ENCODE results near the gene CMC2. TPM values are rescaled to one million over a fixed set of nuclear protein-coding genes. Genes with fewer than 3 reads are reported as not detected.
A peak's percentile ranks its signal among the peaks of the same experiment; 100 is the strongest.

The CMC2 gene
- total RNA-seq, 1 donor = 18.5 TPM

DNA sequence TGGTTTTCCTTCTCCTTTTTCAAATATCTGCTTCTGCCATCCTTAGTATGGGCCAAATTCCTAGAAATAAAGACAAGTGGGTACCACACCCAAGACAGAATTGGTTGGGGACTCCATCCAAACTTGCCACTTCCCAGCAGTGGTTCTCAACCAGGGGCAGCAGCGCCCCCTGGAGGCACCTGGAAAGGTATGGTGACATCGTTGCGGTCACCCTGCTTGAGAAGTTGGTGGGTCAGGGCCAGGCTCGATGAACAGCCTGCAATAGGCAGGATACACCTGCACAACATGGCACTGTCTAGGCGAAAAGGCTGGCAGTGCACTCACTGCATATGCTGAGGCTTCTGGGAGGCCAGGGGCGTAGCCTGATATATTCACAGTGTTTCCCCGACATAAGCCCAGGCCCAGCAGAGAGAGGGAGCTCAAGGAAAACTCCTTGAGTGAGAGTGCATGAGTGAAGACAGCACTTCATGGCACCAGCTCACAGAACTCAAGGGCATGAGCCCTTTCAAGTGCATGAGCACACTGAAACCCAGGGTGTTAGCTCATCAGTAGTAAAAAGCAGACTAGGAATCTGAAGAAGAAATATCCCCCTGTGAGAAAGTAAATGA is 57.7 kb downstream of the CMC2 start:
- H3K27ac ChIP-seq (ENCODE audit: low read depth, low read length) = no peak overlapping the region
- no peaks in the 10 kb centered on the region for H3K79me2 ChIP-seq (ENCODE audit: insufficient read depth, low read length)
- no peak overlapping the region for H3K4me3 ChIP-seq (ENCODE audit: insufficient read depth, low read length)
- no peak for DNase-seq (ENCODE audit: insufficient read length, low spot score, missing footprints)
- no peaks in the 10 kb centered on the region for H4K20me1 ChIP-seq (ENCODE audit: insufficient read depth, low read length)
- TF ChIP-seq, protein P1, sequence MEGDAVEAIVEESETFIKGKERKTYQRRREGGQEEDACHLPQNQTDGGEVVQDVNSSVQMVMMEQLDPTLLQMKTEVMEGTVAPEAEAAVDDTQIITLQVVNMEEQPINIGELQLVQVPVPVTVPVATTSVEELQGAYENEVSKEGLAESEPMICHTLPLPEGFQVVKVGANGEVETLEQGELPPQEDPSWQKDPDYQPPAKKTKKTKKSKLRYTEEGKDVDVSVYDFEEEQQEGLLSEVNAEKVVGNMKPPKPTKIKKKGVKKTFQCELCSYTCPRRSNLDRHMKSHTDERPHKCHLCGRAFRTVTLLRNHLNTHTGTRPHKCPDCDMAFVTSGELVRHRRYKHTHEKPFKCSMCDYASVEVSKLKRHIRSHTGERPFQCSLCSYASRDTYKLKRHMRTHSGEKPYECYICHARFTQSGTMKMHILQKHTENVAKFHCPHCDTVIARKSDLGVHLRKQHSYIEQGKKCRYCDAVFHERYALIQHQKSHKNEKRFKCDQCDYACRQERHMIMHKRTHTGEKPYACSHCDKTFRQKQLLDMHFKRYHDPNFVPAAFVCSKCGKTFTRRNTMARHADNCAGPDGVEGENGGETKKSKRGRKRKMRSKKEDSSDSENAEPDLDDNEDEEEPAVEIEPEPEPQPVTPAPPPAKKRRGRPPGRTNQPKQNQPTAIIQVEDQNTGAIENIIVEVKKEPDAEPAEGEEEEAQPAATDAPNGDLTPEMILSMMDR (IDR thresholded peaks at IDR 0.05; ENCODE audit: extremely low read depth, low read depth, low read length) = peak; percentile 75
- H3K36me3 ChIP-seq (ENCODE audit: insufficient read depth, low read length) = no peaks in the 10 kb centered on the region
- H3K9me3 ChIP-seq (ENCODE audit: low read depth, low read length) = no peaks in the 10 kb centered on the region
- H3K4me2 ChIP-seq (ENCODE audit: insufficient read depth, low read length) = no peak overlapping the region
- H3K4me1 ChIP-seq (ENCODE audit: insufficient read depth, low read length) = no peaks in the 10 kb centered on the region
- peaks cover 3% of the 10 kb centered on the region for H3K27me3 ChIP-seq (ENCODE audit: insufficient read depth, low read length)
- no peak overlapping the region for H2AFZ ChIP-seq (ENCODE audit: low read length)

DNA sequence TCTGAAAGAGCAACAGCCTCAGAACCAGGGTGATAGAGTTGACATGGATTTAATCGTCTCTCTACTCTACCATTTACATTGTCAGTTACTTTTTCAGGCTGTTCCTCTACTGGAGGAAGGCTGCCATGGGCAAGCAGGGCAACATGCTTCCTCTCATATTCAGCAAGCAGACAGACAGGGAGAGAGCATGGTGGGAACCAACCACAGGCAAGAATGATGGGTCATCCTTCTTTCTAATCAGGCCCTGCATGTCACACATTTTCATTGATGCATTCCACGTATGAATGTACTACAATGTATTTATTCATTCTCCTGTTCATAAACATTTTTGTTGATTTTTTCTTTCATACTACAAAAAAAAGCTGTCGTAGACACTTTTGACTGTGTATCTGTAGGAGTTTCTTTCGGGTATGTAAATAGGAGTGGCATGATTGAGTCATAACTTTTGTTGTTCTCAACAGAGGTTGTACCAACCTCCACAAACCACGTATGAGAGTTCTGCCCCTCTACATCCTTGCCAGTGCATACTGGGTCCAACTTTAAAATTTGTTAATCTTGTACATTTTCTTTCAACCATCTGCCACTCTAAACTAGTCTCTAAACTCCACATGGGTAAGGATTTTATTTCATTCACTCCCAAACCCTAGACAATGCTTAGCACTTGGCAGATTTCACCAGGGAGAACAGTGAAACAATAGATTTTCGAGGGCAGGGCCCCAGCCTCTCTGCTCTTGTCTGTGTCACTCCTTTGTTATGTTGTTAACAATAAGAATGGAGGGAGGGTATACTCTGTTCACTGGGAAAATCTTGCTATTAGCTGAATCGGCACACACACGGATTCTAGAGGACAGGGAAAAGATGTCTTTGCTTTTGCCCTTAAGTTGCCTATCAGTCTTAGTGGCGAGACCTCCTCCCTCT is 58.7 kb downstream of the CMC2 start:
- H4K20me1 ChIP-seq (ENCODE audit: insufficient read depth, low read length) = no peaks in the 10 kb centered on the region
- H3K27me3 ChIP-seq (ENCODE audit: insufficient read depth, low read length) = peaks cover 3% of the 10 kb centered on the region
- H3K36me3 ChIP-seq (ENCODE audit: insufficient read depth, low read length) = no peaks in the 10 kb centered on the region
- H2AFZ ChIP-seq (ENCODE audit: low read length) = no peak overlapping the region
- no peak for DNase-seq (ENCODE audit: insufficient read length, low spot score, missing footprints)
- H3K4me2 ChIP-seq (ENCODE audit: insufficient read depth, low read length) = no peak overlapping the region
- no peak overlapping the region for H3K27ac ChIP-seq (ENCODE audit: low read depth, low read length)
- TF ChIP-seq, protein P1 (IDR thresholded peaks at IDR 0.05; ENCODE audit: extremely low read depth, low read depth, low read length) = no peak
- no peaks in the 10 kb centered on the region for H3K4me1 ChIP-seq (ENCODE audit: insufficient read depth, low read length)
- no peak overlapping the region for H3K4me3 ChIP-seq (ENCODE audit: insufficient read depth, low read length)
- H3K79me2 ChIP-seq (ENCODE audit: insufficient read depth, low read length) = no peaks in the 10 kb centered on the region
- H3K9me3 ChIP-seq (ENCODE audit: low read depth, low read length) = no peaks in the 10 kb centered on the region

GRCh38 chr16:80947239-80947638 is 59.4 kb downstream of the CMC2 start:
- Histone ChIP-seq H3K36me3 (ENCODE audit: insufficient read depth, low read length) (no peaks in the 10 kb centered on the region), H3K4me2 (ENCODE audit: insufficient read depth, low read length) (no peak overlapping the region), H3K27ac (ENCODE audit: low read depth, low read length) (no peak overlapping the region), H3K27me3 (ENCODE audit: insufficient read depth, low read length) (peaks cover 3% of the 10 kb centered on the region), H2AFZ (ENCODE audit: low read length) (no peak overlapping the region), H3K4me3 (ENCODE audit: insufficient read depth, low read length) (no peak overlapping the region), H3K4me1 (ENCODE audit: insufficient read depth, low read length) (no peaks in the 10 kb centered on the region), H3K79me2 (ENCODE audit: insufficient read depth, low read length) (no peaks in the 10 kb centered on the region), H3K9me3 (ENCODE audit: low read depth, low read length) (no peaks in the 10 kb centered on the region), H4K20me1 (ENCODE audit: insufficient read depth, low read length) (no peaks in the 10 kb centered on the region)
- TF ChIP-seq, protein P1 (IDR thresholded peaks at IDR 0.05; ENCODE audit: extremely low read depth, low read depth, low read length) = no peak
- no peak for DNase-seq (ENCODE audit: insufficient read length, low spot score, missing footprints)

- TF ChIP-seq, protein P1 (IDR thresholded peaks at IDR 0.05; ENCODE audit: extremely low read depth, low read depth, low read length) = no peak
- Histone ChIP-seq H3K9me3 (ENCODE audit: low read depth, low read length) (no peaks in the 10 kb centered on the region), H3K4me2 (ENCODE audit: insufficient read depth, low read length) (no peak overlapping the region), H3K4me1 (ENCODE audit: insufficient read depth, low read length) (no peaks in the 10 kb centered on the region), H3K27me3 (ENCODE audit: insufficient read depth, low read length) (peaks cover 3% of the 10 kb centered on the region), H4K20me1 (ENCODE audit: insufficient read depth, low read length) (no peaks in the 10 kb centered on the region), H3K79me2 (ENCODE audit: insufficient read depth, low read length) (no peaks in the 10 kb centered on the region), H3K27ac (ENCODE audit: low read depth, low read length) (no peak overlapping the region), H2AFZ (ENCODE audit: low read length) (no peak overlapping the region), H3K36me3 (ENCODE audit: insufficient read depth, low read length) (no peaks in the 10 kb centered on the region), H3K4me3 (ENCODE audit: insufficient read depth, low read length) (no peak overlapping the region)
- no peak for DNase-seq (ENCODE audit: insufficient read length, low spot score, missing footprints)
These were observed 60.2 kb downstream of the CMC2 start for GRCh38 chr16:80946481-80946880.
